Skeletal muscle satellite cell (primary cell): ENCODE data around the gene RAD51AP1.

Experiments used
- H3K27me3 ChIP-seq: 2 replicates; pipeline ENCODE4 v1.7.0; 2013; ENCODE audit warnings: low read length; ENCODE audit not compliant: control insufficient read depth, insufficient read depth
- H3K36me3 ChIP-seq: 2 replicates; pipeline ENCODE4 v1.7.0; 2013; ENCODE audit warnings: mild to moderate bottlenecking, control low read depth, low read length; ENCODE audit not compliant: insufficient read depth
- H3K4me1 ChIP-seq: 2 replicates; pipeline ENCODE4 v1.7.0; 2013; ENCODE audit warnings: low read length; ENCODE audit not compliant: control insufficient read depth, insufficient read depth
- H3K4me2 ChIP-seq: 2 replicates; pipeline ENCODE4 v1.7.0; 2013; ENCODE audit warnings: mild to moderate bottlenecking, low read length
- H3K4me3 ChIP-seq: 2 replicates; pipeline ENCODE4 v1.7.0; 2013; ENCODE audit warnings: low read length
- H3K9ac ChIP-seq: 2 replicates; pipeline ENCODE4 v1.7.0; 2013; ENCODE audit warnings: mild to moderate bottlenecking, low read depth, low read length, moderate library complexity
- H3K9me3 ChIP-seq: replicated peaks from 2 replicates; pipeline ENCODE4 v1.7.0; 2013; ENCODE audit warnings: mild to moderate bottlenecking, control low read depth, low read length

RAD51AP1 gene

GRCh38 chr12:4569261-4569660 is 30.6 kb downstream of the RAD51AP1 start:
- Histone ChIP-seq H3K9me3 (no peaks in the 10 kb centered on the region), H3K9ac (no peak overlapping the region), H3K4me1 (no peaks in the 10 kb centered on the region)

GRCh38 chr12:4572680-4573079 is 34.0 kb downstream of the RAD51AP1 start:
- Histone ChIP-seq H3K9ac (no peak overlapping the region), H3K36me3 (no peaks in the 10 kb centered on the region), H3K4me1 (no peaks in the 10 kb centered on the region), H3K9me3 (no peaks in the 10 kb centered on the region), H3K27me3 (no peaks in the 10 kb centered on the region), H3K4me3 (no peak overlapping the region), H3K4me2 (no peak overlapping the region)

More at GRCh38 chr12:4569261-4569660, 30.6 kb downstream of the RAD51AP1 start:
- Histone ChIP-seq H3K36me3 (no peaks in the 10 kb centered on the region), H3K4me2 (no peak overlapping the region), H3K27me3 (no peaks in the 10 kb centered on the region), H3K4me3 (no peak overlapping the region)

GRCh38 chr12:4579305-4580102 is 40.8 kb downstream of the RAD51AP1 start:
- Histone ChIP-seq H3K36me3 (no peaks in the 10 kb centered on the region), H3K27me3 (peaks cover 9% of the 10 kb centered on the region), H3K4me1 (no peaks in the 10 kb centered on the region), H3K4me2 (no peak overlapping the region), H3K9me3 (no peaks in the 10 kb centered on the region), H3K4me3 (no peak overlapping the region), H3K9ac (no peak overlapping the region)

- no peaks in the 10 kb centered on the region for H3K9me3 ChIP-seq
- peaks cover 9% of the 10 kb centered on the region for H3K27me3 ChIP-seq
- H3K9ac ChIP-seq, result no peak overlapping the region
- no peaks in the 10 kb centered on the region for H3K36me3 ChIP-seq
- no peaks in the 10 kb centered on the region for H3K4me1 ChIP-seq
- H3K4me3 ChIP-seq, result no peak overlapping the region
- no peak overlapping the region for H3K4me2 ChIP-seq
Observed at GRCh38 chr12:4580281-4580688, 41.6 kb downstream of the RAD51AP1 start.

GRCh38 chr12:4584281-4584680 is 45.6 kb downstream of the RAD51AP1 start:
- Histone ChIP-seq H3K4me1 (no peaks in the 10 kb centered on the region), H3K4me3 (no peak overlapping the region), H3K4me2 (no peak overlapping the region), H3K9ac (no peak overlapping the region), H3K27me3 (peaks cover 19% of the 10 kb centered on the region), H3K9me3 (no peaks in the 10 kb centered on the region), H3K36me3 (no peaks in the 10 kb centered on the region)

GRCh38 chr12:4584896-4585295 is 46.2 kb downstream of the RAD51AP1 start:
- Histone ChIP-seq H3K4me3 (no peak overlapping the region), H3K9me3 (no peaks in the 10 kb centered on the region), H3K27me3 (peaks cover 19% of the 10 kb centered on the region), H3K4me1 (no peaks in the 10 kb centered on the region), H3K4me2 (no peak overlapping the region), H3K9ac (no peak overlapping the region), H3K36me3 (no peaks in the 10 kb centered on the region)

GRCh38 chr12:4586500-4586899 is 47.8 kb downstream of the RAD51AP1 start:
- no peaks in the 10 kb centered on the region for H3K9me3 ChIP-seq

GRCh38 chr12:4587108-4587507 is 48.4 kb downstream of the RAD51AP1 start:
- no peak overlapping the region for H3K9ac ChIP-seq
- no peak overlapping the region for H3K4me2 ChIP-seq
- no peak overlapping the region for H3K4me3 ChIP-seq
- H3K36me3 ChIP-seq, result no peaks in the 10 kb centered on the region
- no peaks in the 10 kb centered on the region for H3K9me3 ChIP-seq
- H3K27me3 ChIP-seq, result peaks cover 24% of the 10 kb centered on the region
- H3K4me1 ChIP-seq, result no peaks in the 10 kb centered on the region

More at GRCh38 chr12:4586500-4586899, 47.8 kb downstream of the RAD51AP1 start:
- H3K36me3 ChIP-seq, result no peaks in the 10 kb centered on the region
- no peak overlapping the region for H3K4me2 ChIP-seq
- H3K4me3 ChIP-seq, result no peak overlapping the region
- H3K4me1 ChIP-seq, result no peaks in the 10 kb centered on the region
- no peak overlapping the region for H3K9ac ChIP-seq
- H3K27me3 ChIP-seq, result peaks cover 24% of the 10 kb centered on the region

- no peak overlapping the region for H3K4me3 ChIP-seq
- peaks cover 21% of the 10 kb centered on the region for H3K27me3 ChIP-seq
- H3K4me2 ChIP-seq, result no peak overlapping the region
- no peaks in the 10 kb centered on the region for H3K4me1 ChIP-seq
- no peaks in the 10 kb centered on the region for H3K9me3 ChIP-seq
- H3K9ac ChIP-seq, result no peak overlapping the region
- H3K36me3 ChIP-seq, result no peaks in the 10 kb centered on the region
Observed at GRCh38 chr12:4588916-4589315, 50.2 kb downstream of the RAD51AP1 start.

- H3K4me3 ChIP-seq, result no peak overlapping the region
- no peak overlapping the region for H3K4me2 ChIP-seq
- no peaks in the 10 kb centered on the region for H3K36me3 ChIP-seq
Observed at GRCh38 chr12:4589941-4590340, 51.3 kb downstream of the RAD51AP1 start.

GRCh38 chr12:4591180-4591687 is 52.5 kb downstream of the RAD51AP1 start:
- H3K4me2 ChIP-seq, result no peak overlapping the region
- H3K4me3 ChIP-seq, result no peak overlapping the region
- no peaks in the 10 kb centered on the region for H3K4me1 ChIP-seq
- H3K9me3 ChIP-seq, result no peaks in the 10 kb centered on the region
- no peak overlapping the region for H3K9ac ChIP-seq
- peaks cover 33% of the 10 kb centered on the region for H3K27me3 ChIP-seq
- H3K36me3 ChIP-seq, result no peaks in the 10 kb centered on the region

More at GRCh38 chr12:4589941-4590340, 51.3 kb downstream of the RAD51AP1 start:
- Histone ChIP-seq H3K27me3 (peaks cover 20% of the 10 kb centered on the region), H3K4me1 (no peaks in the 10 kb centered on the region), H3K9me3 (no peaks in the 10 kb centered on the region), H3K9ac (no peak overlapping the region)

GRCh38 chr12:4595881-4596280 is 57.2 kb downstream of the RAD51AP1 start:
- Histone ChIP-seq H3K4me2 (no peak overlapping the region), H3K9me3 (no peaks in the 10 kb centered on the region), H3K4me3 (no peak overlapping the region), H3K9ac (no peak overlapping the region), H3K36me3 (no peaks in the 10 kb centered on the region), H3K4me1 (no peaks in the 10 kb centered on the region), H3K27me3 (peaks cover 26% of the 10 kb centered on the region)
